Activated T-cell treated with anti-CD3 and anti-CD28 coated beads, Interleukin-2, amount 50 U/mL, for 4 hours (primary cell): ENCODE data around the gene ROBO1. TPM values are rescaled to one million over a fixed set of nuclear protein-coding genes. Genes with fewer than 3 reads are reported as not detected.

Experiments
- ATAC-seq, 2 donors: fragments of 200-7000 bp; cut with Tn5 transposase; one replicate each; pipeline ENCODE4 v1.10.0; 2021
- DNase-seq: peaks from one replicate; pipeline ENCODE4 v3.0.0-alpha.2; 2020
- H3K27me3 Mint-ChIP-seq: one replicate; pipeline ENCODE4 v1.8.0; 2021; ENCODE audit warnings: low read depth, mixed read lengths
- H3K36me3 Mint-ChIP-seq: one replicate; pipeline ENCODE4 v1.8.0; 2022; ENCODE audit warnings: mixed read lengths; ENCODE audit not compliant: insufficient read depth
- H3K4me1 Mint-ChIP-seq: one replicate; pipeline ENCODE4 v1.8.0; 2021; ENCODE audit warnings: low read depth, mixed read lengths
- H3K4me3 Mint-ChIP-seq: one replicate; pipeline ENCODE4 v1.8.0; 2021; ENCODE audit warnings: mild to moderate bottlenecking, moderate library complexity, mixed read lengths
- H3K9me3 Mint-ChIP-seq: one replicate; pipeline ENCODE4 v1.8.0; 2021; ENCODE audit warnings: mixed read lengths
- total RNA-seq, 3 donors: library from RNA; stranded (reverse); gene quantifications; one replicate each; pipeline ENCODE4 v1.2.1, GENCODE V29; 2021

Gene ROBO1
- total RNA-seq, 3 donors from 2014 or later = 0.38 to 0.99 (median 0.95) TPM

- no peak overlapping the region for H3K4me3 Mint-ChIP-seq
- DNase-seq = no peak
- no peaks in the 10 kb centered on the region for H3K27me3 Mint-ChIP-seq
- H3K36me3 Mint-ChIP-seq = no peaks in the 10 kb centered on the region
- no peaks in the 10 kb centered on the region for H3K9me3 Mint-ChIP-seq
- no peak for ATAC-seq
- H3K4me1 Mint-ChIP-seq = no peaks in the 10 kb centered on the region
These were observed 1146.6 kb downstream of the ROBO1 start for GRCh38 chr3:78621061-78621716.

- Mint-ChIP-seq H3K27me3 (no peaks in the 10 kb centered on the region), H3K4me1 (no peaks in the 10 kb centered on the region), H3K36me3 (no peaks in the 10 kb centered on the region), H3K9me3 (peaks cover 7% of the 10 kb centered on the region), H3K4me3 (no peak overlapping the region)
- ATAC-seq (no peak), DNase-seq (no peak)
These were observed 1153.3 kb downstream of the ROBO1 start for GRCh38 chr3:78614486-78614885.

GRCh38 chr3:78613421-78613879, 1154.3 kb downstream of the ROBO1 start:
- peaks cover 10% of the 10 kb centered on the region for H3K9me3 Mint-ChIP-seq
- ATAC-seq (no peak), DNase-seq (no peak)
- H3K36me3 Mint-ChIP-seq = no peaks in the 10 kb centered on the region
- no peaks in the 10 kb centered on the region for H3K27me3 Mint-ChIP-seq
- no peak overlapping the region for H3K4me3 Mint-ChIP-seq
- no peaks in the 10 kb centered on the region for H3K4me1 Mint-ChIP-seq

- H3K27me3 Mint-ChIP-seq = no peaks in the 10 kb centered on the region
- ATAC-seq (no peak), DNase-seq (no peak)
- H3K9me3 Mint-ChIP-seq = peaks cover 12% of the 10 kb centered on the region
- H3K4me3 Mint-ChIP-seq = no peak overlapping the region
- H3K4me1 Mint-ChIP-seq = no peaks in the 10 kb centered on the region
- H3K36me3 Mint-ChIP-seq = no peaks in the 10 kb centered on the region
These were observed 1156.5 kb downstream of the ROBO1 start for GRCh38 chr3:78611278-78611677.

GRCh38 chr3:78610462-78611125, 1157.2 kb downstream of the ROBO1 start:
- DNase-seq (no peak), ATAC-seq (no peak)
- Mint-ChIP-seq H3K4me1 (no peaks in the 10 kb centered on the region), H3K36me3 (no peaks in the 10 kb centered on the region), H3K9me3 (peaks cover 15% of the 10 kb centered on the region), H3K4me3 (no peak overlapping the region), H3K27me3 (no peaks in the 10 kb centered on the region)

GRCh38 chr3:78606756-78607155, 1161.0 kb downstream of the ROBO1 start:
- Mint-ChIP-seq H3K9me3 (peaks cover 9% of the 10 kb centered on the region), H3K36me3 (no peaks in the 10 kb centered on the region)

GRCh38 chr3:78605178-78605577, 1162.6 kb downstream of the ROBO1 start:
- no peak for DNase-seq
- Mint-ChIP-seq H3K27me3 (no peaks in the 10 kb centered on the region), H3K4me1 (no peaks in the 10 kb centered on the region), H3K4me3 (no peak overlapping the region), H3K36me3 (no peaks in the 10 kb centered on the region), H3K9me3 (peaks cover 8% of the 10 kb centered on the region)
- ATAC-seq = no peak

More at GRCh38 chr3:78606756-78607155, 1161.0 kb downstream of the ROBO1 start:
- Mint-ChIP-seq H3K27me3 (no peaks in the 10 kb centered on the region), H3K4me1 (no peaks in the 10 kb centered on the region), H3K4me3 (no peak overlapping the region)
- no peak for ATAC-seq
- DNase-seq = no peak

- no peak overlapping the region for H3K4me3 Mint-ChIP-seq
- H3K36me3 Mint-ChIP-seq = no peaks in the 10 kb centered on the region
- H3K9me3 Mint-ChIP-seq = peaks cover 8% of the 10 kb centered on the region
- ATAC-seq (no peak), DNase-seq (no peak)
- H3K4me1 Mint-ChIP-seq = no peaks in the 10 kb centered on the region
- H3K27me3 Mint-ChIP-seq = no peaks in the 10 kb centered on the region
These were observed 1163.5 kb downstream of the ROBO1 start for GRCh38 chr3:78604341-78604740.

DNA sequence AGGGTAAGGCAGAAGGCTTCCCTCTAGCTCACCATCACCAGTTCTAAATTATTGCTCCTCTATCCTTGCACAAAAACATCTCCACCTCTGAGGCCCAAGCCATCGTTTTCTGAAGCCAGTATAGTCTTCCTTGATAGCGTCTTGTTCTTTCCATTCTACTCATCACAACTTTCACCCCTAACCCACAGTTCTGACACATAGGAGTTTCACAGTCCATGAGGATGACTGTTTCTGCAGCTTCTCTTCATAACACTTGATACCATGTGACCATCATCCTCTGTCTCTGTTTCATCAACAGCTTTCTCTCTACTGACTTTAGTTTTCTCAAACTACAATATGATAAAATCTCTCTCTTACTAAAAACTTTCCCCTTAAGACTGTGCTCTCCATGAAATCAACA, 1166.5 kb downstream of the ROBO1 start:
- Mint-ChIP-seq H3K27me3 (no peaks in the 10 kb centered on the region), H3K9me3 (peaks cover 3% of the 10 kb centered on the region)

DNA sequence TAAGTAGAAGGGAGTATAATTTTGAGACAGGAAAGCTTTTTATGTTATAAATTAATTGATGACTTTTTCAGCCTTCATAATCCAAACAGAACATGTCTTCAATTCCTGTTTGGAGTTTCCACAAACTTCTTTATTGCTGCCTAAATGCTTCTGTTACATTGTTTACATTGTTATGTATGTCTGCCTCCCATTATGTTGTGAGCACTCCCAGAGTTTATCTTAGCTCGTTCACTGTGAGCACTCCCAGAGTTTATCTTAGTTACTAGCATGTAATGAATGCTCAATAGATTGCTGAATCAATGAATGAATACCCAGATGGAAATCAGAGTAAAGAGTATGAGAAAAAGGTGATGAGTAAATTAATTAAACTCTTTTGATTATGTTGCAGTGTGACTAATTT, 1178.0 kb downstream of the ROBO1 start:
- Mint-ChIP-seq H3K9me3 (peaks cover 10% of the 10 kb centered on the region), H3K4me1 (no peaks in the 10 kb centered on the region), H3K4me3 (no peak overlapping the region), H3K27me3 (no peaks in the 10 kb centered on the region), H3K36me3 (no peaks in the 10 kb centered on the region)
- DNase-seq (no peak), ATAC-seq (no peak)

More for the DNA sequence above, 1166.5 kb downstream of the ROBO1 start:
- no peaks in the 10 kb centered on the region for H3K4me1 Mint-ChIP-seq
- no peak for DNase-seq
- H3K4me3 Mint-ChIP-seq = no peak overlapping the region
- ATAC-seq = no peak
- no peaks in the 10 kb centered on the region for H3K36me3 Mint-ChIP-seq

GRCh38 chr3:78588906-78589621, 1178.7 kb downstream of the ROBO1 start:
- DNase-seq (no peak), ATAC-seq (no peak)
- Mint-ChIP-seq H3K4me3 (no peak overlapping the region), H3K4me1 (no peaks in the 10 kb centered on the region), H3K36me3 (no peaks in the 10 kb centered on the region), H3K27me3 (no peaks in the 10 kb centered on the region), H3K9me3 (peaks cover 10% of the 10 kb centered on the region)

DNA sequence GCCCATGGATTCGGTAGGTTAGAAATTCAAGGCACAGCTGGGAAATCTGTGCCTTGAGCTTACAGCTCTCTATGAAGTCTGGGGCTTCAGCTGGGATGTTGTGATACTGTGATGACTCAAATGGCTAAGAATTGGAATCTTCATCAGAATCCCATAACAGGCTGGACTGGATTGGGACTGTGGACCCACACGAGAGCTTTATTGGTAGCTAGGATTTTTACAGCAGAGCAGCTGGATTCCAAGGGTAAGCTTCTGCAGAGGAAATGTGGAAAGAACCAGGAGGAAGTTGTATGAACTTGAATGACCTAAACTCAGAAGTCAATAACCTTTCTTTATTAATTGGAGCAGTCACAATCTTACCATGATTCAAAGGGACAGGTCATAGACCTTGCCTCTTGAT, 1187.1 kb downstream of the ROBO1 start:
- Mint-ChIP-seq H3K27me3 (no peaks in the 10 kb centered on the region), H3K36me3 (no peaks in the 10 kb centered on the region), H3K4me3 (no peak overlapping the region), H3K4me1 (no peaks in the 10 kb centered on the region), H3K9me3 (peaks cover 10% of the 10 kb centered on the region)
- DNase-seq = no peak
- ATAC-seq = no peak

DNA sequence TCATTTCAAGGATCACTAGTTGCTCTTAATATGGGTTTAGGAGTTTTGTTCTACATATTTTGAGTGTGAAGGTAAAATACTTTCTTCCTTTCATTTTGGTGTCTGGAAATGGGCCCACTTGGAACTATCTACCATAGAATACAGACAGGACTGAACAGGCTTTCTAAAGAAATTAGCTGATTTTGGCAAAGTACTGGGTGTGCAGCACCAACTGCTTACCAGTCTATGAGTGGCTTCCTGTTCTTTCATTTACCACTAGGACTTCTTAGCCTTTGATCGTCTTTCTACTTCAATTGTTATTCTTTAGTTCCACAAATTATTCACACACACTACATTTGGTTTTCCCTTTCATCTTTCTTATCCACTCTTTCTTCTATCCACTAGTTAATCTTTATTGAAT, 1196.3 kb downstream of the ROBO1 start:
- Mint-ChIP-seq H3K9me3 (peaks cover 20% of the 10 kb centered on the region), H3K4me1 (no peaks in the 10 kb centered on the region), H3K36me3 (no peaks in the 10 kb centered on the region), H3K27me3 (no peaks in the 10 kb centered on the region), H3K4me3 (no peak overlapping the region)
- DNase-seq (no peak), ATAC-seq (no peak)

DNA sequence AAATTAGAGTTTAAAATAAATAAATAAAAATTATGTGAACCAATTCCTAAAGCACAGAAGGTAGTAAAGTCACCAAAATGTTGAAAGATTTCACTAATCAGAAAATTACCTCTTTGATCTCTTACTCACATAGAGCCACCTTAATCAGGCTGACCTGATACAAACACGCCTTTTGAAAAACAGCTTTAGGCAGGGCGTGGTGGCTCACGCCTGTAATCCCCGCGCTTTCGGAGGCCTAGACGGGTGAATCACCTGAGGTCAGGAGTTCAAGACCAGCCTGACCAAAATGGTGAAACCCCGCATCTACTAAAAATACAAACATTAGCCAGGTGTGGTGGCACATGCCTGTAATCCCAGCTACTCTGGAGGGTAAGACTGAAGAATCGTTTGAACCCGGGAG, 1197.3 kb downstream of the ROBO1 start:
- Mint-ChIP-seq H3K36me3 (no peaks in the 10 kb centered on the region), H3K27me3 (no peaks in the 10 kb centered on the region), H3K9me3 (peaks cover 24% of the 10 kb centered on the region), H3K4me1 (no peaks in the 10 kb centered on the region), H3K4me3 (no peak overlapping the region)
- ATAC-seq (no peak), DNase-seq (no peak)

DNA sequence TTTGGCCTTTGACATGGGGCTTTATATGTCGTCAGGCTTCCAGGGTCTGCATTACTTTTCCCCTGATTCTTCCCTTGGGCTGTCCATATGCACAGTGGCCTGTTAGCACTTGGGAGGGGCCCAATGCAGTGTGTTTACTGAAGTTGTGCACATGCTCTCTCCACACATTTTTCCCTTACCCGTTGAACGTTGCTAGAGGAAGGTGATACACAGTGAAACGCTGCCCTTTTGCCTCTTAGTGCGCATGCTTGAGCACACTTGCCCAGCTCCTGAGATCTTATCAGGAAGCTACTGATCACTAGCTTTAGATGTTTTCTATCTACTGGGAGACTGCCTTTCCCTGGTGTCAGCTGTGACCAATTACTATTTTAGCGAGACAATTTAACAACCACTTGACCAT, 1198.0 kb downstream of the ROBO1 start:
- no peaks in the 10 kb centered on the region for H3K36me3 Mint-ChIP-seq
- no peak for ATAC-seq
- peaks cover 19% of the 10 kb centered on the region for H3K9me3 Mint-ChIP-seq
- H3K4me1 Mint-ChIP-seq = no peaks in the 10 kb centered on the region
- no peak overlapping the region for H3K4me3 Mint-ChIP-seq
- no peaks in the 10 kb centered on the region for H3K27me3 Mint-ChIP-seq
- DNase-seq = no peak
